H1 (cell line): Measurements from ENCODE around the gene LCE2C. TPM values are rescaled to one million over a fixed set of nuclear protein-coding genes. Genes with fewer than 3 reads are reported as not detected.
"Not testable (repeated sequence)": the region's sequence is repeated elsewhere in the genome, so short reads cannot be mapped to it uniquely, and the experiment has no call there.

ENCODE experiments used
- CTCF ChIA-PET: fragments of 300-600 bp; sonication (Branson Sonifier 250); formaldehyde crosslinking; loops from one replicate; lab custom pipeline; 2021; ENCODE audit not compliant: partially characterized antibody; lab: Charles Lee
- POLR2A ChIA-PET: fragments of 300-600 bp; sonication (Branson Sonifier 250); formaldehyde crosslinking; loops from one replicate; lab custom pipeline; 2021; ENCODE audit warnings: inconsistent platforms; ENCODE audit not compliant: partially characterized antibody; lab: Charles Lee
- DNase-seq, 2 experiments: peaks; one replicate each; pipeline versions ENCODE4 v3.0.0 to v3.0.0-alpha.2; 2010 to 2022; ENCODE audit warnings: low spot score in 2 of 2, low read depth in 1 of 2, mixed read lengths in 1 of 2
- FAIRE-seq: peaks from 2 replicates; lab custom pipeline; 2011; peaks lifted over from hg19 to GRCh38; lab: Jason Lieb, UNC
- H2AFZ ChIP-seq: 2 replicates; pipeline ENCODE4 v1.8.1; 2012; ENCODE audit warnings: low read length, inconsistent platforms
- H2AK5ac ChIP-seq: 2 replicates; pipeline ENCODE4 v1.6.1; 2013; ENCODE audit warnings: low read depth, low read length
- H2BK120ac ChIP-seq: replicated peaks from 2 replicates; pipeline ENCODE3; 2013; ENCODE audit warnings: low read depth, low read length, inconsistent platforms
- H2BK12ac ChIP-seq: 2 replicates; pipeline ENCODE4 v1.6.1; 2013; ENCODE audit warnings: low read depth, low read length
- H2BK15ac ChIP-seq: 2 replicates; pipeline ENCODE4 v1.6.1; 2013; ENCODE audit warnings: low read length
- H2BK20ac ChIP-seq: 2 replicates; pipeline ENCODE4 v1.6.1; 2013; ENCODE audit warnings: low read length
- H2BK5ac ChIP-seq: 2 replicates; pipeline ENCODE4 v1.6.1; 2013; ENCODE audit warnings: low read depth, low read length
- H3K14ac ChIP-seq: 2 replicates; pipeline ENCODE4 v1.6.1; 2013; ENCODE audit warnings: inconsistent platforms; ENCODE audit not compliant: insufficient read length
- H3K18ac ChIP-seq: 2 replicates; pipeline ENCODE4 v1.6.1; 2013; ENCODE audit warnings: low read length; ENCODE audit errors: extremely low read depth
- H3K23ac ChIP-seq: 2 replicates; pipeline ENCODE4 v1.6.1; 2013; ENCODE audit warnings: inconsistent platforms; ENCODE audit not compliant: insufficient read length
- H3K23me2 ChIP-seq: 2 replicates; pipeline ENCODE4 v1.6.1; 2013; ENCODE audit warnings: low read depth, low read length
- H3K27ac ChIP-seq: 2 replicates; pipeline ENCODE4 v1.6.1; 2011; ENCODE audit warnings: low read depth, low read length, inconsistent platforms
- H3K27me3 ChIP-seq, 4 experiments: replicated peaks in 1 of 4; 1 replicate in 1 of 4; 2 replicates in 3 of 4; pipeline versions ENCODE4 v1.6.1 to v1.8.1; 2011 to 2013; ENCODE audit warnings: low read length in 3 of 4, mild to moderate bottlenecking in 3 of 4, inconsistent platforms in 2 of 4, mixed read lengths in 2 of 4, moderate library complexity in 1 of 4; ENCODE audit not compliant: control insufficient read depth in 3 of 4, insufficient read depth in 3 of 4; ENCODE audit errors: extremely low read depth in 1 of 4
- H3K36me3 ChIP-seq, 4 experiments: 2 replicates each; pipeline versions ENCODE4 v1.6.1 to v1.8.1; 2011 to 2013; ENCODE audit warnings: mild to moderate bottlenecking in 4 of 4, low read length in 3 of 4, moderate library complexity in 2 of 4, control low read depth in 1 of 4, inconsistent platforms in 1 of 4; ENCODE audit not compliant: insufficient read depth in 4 of 4, control insufficient read depth in 2 of 4
- H3K4ac ChIP-seq: replicated peaks from 2 replicates; pipeline ENCODE3; 2013; ENCODE audit warnings: low read length, low read depth, mixed read lengths, inconsistent platforms; ENCODE audit not compliant: insufficient read length
- H3K4me1 ChIP-seq, 4 experiments: replicated peaks in 1 of 4; 1 replicate in 1 of 4; 2 replicates in 3 of 4; pipeline versions ENCODE4 v1.6.1 to v1.8.1; 2011 to 2013; ENCODE audit warnings: low read length in 3 of 4, inconsistent platforms in 2 of 4, mixed read lengths in 1 of 4; ENCODE audit not compliant: insufficient read depth in 4 of 4, control insufficient read depth in 3 of 4
- H3K4me2 ChIP-seq, 2 experiments: 2 replicates each; pipeline versions ENCODE4 v1.6.1 to v1.8.1; 2011 to 2013; ENCODE audit warnings: low read depth in 2 of 2, low read length in 2 of 2, control low read depth in 1 of 2, inconsistent platforms in 1 of 2, mild to moderate bottlenecking in 1 of 2; ENCODE audit not compliant: insufficient read depth in 1 of 2
- H3K4me3 ChIP-seq, 4 experiments: fragments of 200-600, 300-600 bp in 1 of 4; sonication (generic), shearing (Covaris generic), sonication (Bioruptor Twin) in 1 of 4; 2 replicates each; pipeline versions ENCODE4 v1.5.1 to v1.8.1; 2011 to 2016; ENCODE audit warnings: low read length in 4 of 4, low read depth in 3 of 4, control low read depth in 2 of 4, inconsistent platforms in 2 of 4, mild to moderate bottlenecking in 2 of 4, mixed read lengths in 1 of 4, moderate library complexity in 1 of 4; ENCODE audit not compliant: insufficient read depth in 2 of 4; ENCODE audit errors: extremely low read depth in 1 of 4
- H3K56ac ChIP-seq: replicated peaks from 2 replicates; pipeline ENCODE3; 2013; ENCODE audit warnings: low read depth, mild to moderate bottlenecking, mixed read lengths, low read length, inconsistent platforms; ENCODE audit not compliant: insufficient read length
- H3K79me1 ChIP-seq: 2 replicates; pipeline ENCODE4 v1.6.1; 2013; ENCODE audit warnings: low read depth, low read length, control low read depth
- H3K79me2 ChIP-seq, 2 experiments: 2 replicates each; pipeline versions ENCODE4 v1.6.1 to v1.8.1; 2012 to 2013; ENCODE audit warnings: low read length in 2 of 2, mild to moderate bottlenecking in 2 of 2, inconsistent platforms in 1 of 2; ENCODE audit not compliant: insufficient read depth in 2 of 2, control insufficient read depth in 1 of 2
- H3K9ac ChIP-seq, 4 experiments: replicated peaks in 1 of 4; 1 replicate in 1 of 4; 2 replicates in 3 of 4; pipeline versions ENCODE4 v1.6.1 to v1.8.1; 2011 to 2013; ENCODE audit warnings: low read depth in 3 of 4, low read length in 3 of 4, control low read depth in 2 of 4, mild to moderate bottlenecking in 2 of 4, moderate library complexity in 2 of 4, inconsistent platforms in 1 of 4; ENCODE audit errors: extremely low read depth in 1 of 4
- H3K9me3 ChIP-seq, 2 experiments: 2 replicates each; pipeline versions ENCODE4 v1.6.1 to v1.8.1; 2012 to 2013; ENCODE audit warnings: mild to moderate bottlenecking in 2 of 2, moderate library complexity in 2 of 2, control low read depth in 1 of 2, inconsistent platforms in 1 of 2, low read depth in 1 of 2, low read length in 1 of 2, mixed read lengths in 1 of 2; ENCODE audit not compliant: insufficient read depth in 2 of 2
- H4K20me1 ChIP-seq, 2 experiments: replicated peaks in 1 of 2; 2 replicates each; pipeline versions ENCODE3 to v1.8.1; 2011 to 2013; ENCODE audit warnings: inconsistent platforms in 2 of 2, low read length in 2 of 2, mild to moderate bottlenecking in 1 of 2; ENCODE audit not compliant: insufficient read depth in 2 of 2, control insufficient read depth in 1 of 2
- H4K5ac ChIP-seq: 2 replicates; pipeline ENCODE4 v1.6.1; 2013; ENCODE audit warnings: low read length, low read depth, mixed read lengths, inconsistent platforms; ENCODE audit not compliant: insufficient read length
- H4K8ac ChIP-seq: 2 replicates; pipeline ENCODE4 v1.8.0; 2013; ENCODE audit warnings: mild to moderate bottlenecking, moderate library complexity, low read length, inconsistent platforms; ENCODE audit not compliant: insufficient read depth; ENCODE audit errors: extremely low read depth
- H4K91ac ChIP-seq: replicated peaks from 2 replicates; pipeline ENCODE3; 2013; ENCODE audit warnings: low read length, mixed read lengths, inconsistent platforms; ENCODE audit not compliant: insufficient read length
- WGBS, 2 experiments: shearing (Covaris generic) in 1 of 2; methylation state at CpG; one replicate each; pipeline versions ENCODE4 v1.1.6 to v1.1.7; 2013 to 2015; ENCODE audit warnings: low lambda C conversion rate in 2 of 2, mixed read lengths in 2 of 2, inconsistent platforms in 1 of 2, low coverage in 1 of 2, missing lambda C conversion rate in 1 of 2; ENCODE audit not compliant: insufficient replicate concordance in 2 of 2, insufficient coverage in 1 of 2, insufficient read length in 1 of 2; ENCODE audit errors: extremely low coverage in 1 of 2, missing lambda C conversion rate in 1 of 2; 5-methylcytosine and 5-hydroxymethylcytosine counted together
- polyA plus RNA-seq, 7 experiments: library from polyadenylated mRNA; depleted of rRNA in 3 of 7; stranded (reverse) in 5 of 7; unstranded in 2 of 7; fragments of >200 nt in 5 of 7; fragments of 200-250 nt in 2 of 7; gene quantifications; 1 replicate in 5 of 7; 2 replicates in 1 of 7; 4 replicates in 1 of 7; pipeline versions ENCODE4 v1.2.1 to v1.2.3, GENCODE V29; 2011 to 2013; ENCODE audit warnings: missing spikeins in 2 of 7, mixed read lengths in 2 of 7
- total RNA-seq: library from RNA; stranded (reverse); fragmentation: NEBNext Ultra II Directional; extraction: Animal tissue kit (Norgen Biotek cat#: 25700); gene quantifications from 2 replicates; pipeline ENCODE4 v1.2.1, GENCODE V29; 2021
- TF ChIP-seq, protein P1 (sequence below), 3 experiments: IDR thresholded peaks; 1 replicate in 2 of 3; 2 replicates in 1 of 3; pipeline versions ENCODE4 v1.5.1 to v1.6.1; 2011; ENCODE audit warnings: low read length in 3 of 3, mild to moderate bottlenecking in 3 of 3, inconsistent platforms in 2 of 3, low read depth in 1 of 3, moderate library complexity in 1 of 3; ENCODE audit not compliant: insufficient read depth in 1 of 3; ENCODE audit errors: control extremely low read depth in 1 of 3

Gene LCE2C
- total and polyA plus RNA-seq, 2 of the 8 experiments (the other 6 are each of a cell fraction or from before 2014, with no cell fraction given), result not detected

DNA sequence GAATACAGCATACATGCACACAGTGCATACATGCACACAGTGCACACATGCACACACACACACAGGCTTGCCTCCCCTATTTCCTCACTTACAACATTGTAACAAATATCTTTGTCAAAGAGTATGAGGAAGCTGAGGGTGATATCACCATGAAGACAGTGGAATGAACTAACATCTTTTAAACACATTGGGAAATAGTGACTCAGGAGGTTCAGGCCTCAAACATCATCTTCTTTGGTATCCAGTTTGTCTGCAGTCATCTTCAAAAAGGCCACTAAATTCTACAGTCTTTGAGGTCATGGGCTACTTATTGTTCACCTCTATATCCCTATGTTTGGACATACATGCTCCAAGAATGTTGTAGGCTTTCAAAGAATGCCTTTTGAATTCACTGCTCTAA lies 8.8 kb downstream of the LCE2C start (continued):
- TF ChIP-seq, protein P1, sequence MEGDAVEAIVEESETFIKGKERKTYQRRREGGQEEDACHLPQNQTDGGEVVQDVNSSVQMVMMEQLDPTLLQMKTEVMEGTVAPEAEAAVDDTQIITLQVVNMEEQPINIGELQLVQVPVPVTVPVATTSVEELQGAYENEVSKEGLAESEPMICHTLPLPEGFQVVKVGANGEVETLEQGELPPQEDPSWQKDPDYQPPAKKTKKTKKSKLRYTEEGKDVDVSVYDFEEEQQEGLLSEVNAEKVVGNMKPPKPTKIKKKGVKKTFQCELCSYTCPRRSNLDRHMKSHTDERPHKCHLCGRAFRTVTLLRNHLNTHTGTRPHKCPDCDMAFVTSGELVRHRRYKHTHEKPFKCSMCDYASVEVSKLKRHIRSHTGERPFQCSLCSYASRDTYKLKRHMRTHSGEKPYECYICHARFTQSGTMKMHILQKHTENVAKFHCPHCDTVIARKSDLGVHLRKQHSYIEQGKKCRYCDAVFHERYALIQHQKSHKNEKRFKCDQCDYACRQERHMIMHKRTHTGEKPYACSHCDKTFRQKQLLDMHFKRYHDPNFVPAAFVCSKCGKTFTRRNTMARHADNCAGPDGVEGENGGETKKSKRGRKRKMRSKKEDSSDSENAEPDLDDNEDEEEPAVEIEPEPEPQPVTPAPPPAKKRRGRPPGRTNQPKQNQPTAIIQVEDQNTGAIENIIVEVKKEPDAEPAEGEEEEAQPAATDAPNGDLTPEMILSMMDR (IDR thresholded peaks at IDR 0.05; ENCODE audit: control extremely low read depth in 1 of 3, insufficient read depth in 1 of 3, low read depth in 1 of 3, low read length in 3 of 3), result no peak

DNA sequence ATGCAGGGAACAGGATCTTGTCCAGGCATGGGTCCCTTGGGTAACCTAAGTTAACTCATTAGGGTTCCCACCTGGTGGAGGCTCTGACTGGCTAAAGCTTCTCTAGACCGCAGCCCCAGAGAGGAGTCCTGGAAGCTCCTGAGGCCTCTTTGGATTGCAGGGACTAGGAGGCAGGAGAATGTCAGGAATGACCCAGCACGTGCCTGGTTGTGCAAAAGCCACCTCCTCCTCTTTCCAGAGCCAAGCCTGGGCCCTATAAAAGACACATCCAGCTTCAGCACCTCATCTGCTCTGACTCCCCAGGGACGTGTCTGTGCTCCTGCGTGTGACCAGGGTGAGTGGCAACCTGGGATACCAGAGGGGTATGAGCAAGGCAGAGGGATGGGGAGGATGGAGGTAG lies 10.7 kb downstream of the LCE2C start, which contains the start of gene LCE2B:
TSS of gene LCE2B (plus strand) at position 301 of the 400 bp plus-strand sequence. CDS start 721 bp downstream, outside the sequence.
- H3K4me2 ChIP-seq, H4K8ac ChIP-seq, H2AK5ac ChIP-seq, H2BK120ac ChIP-seq, H3K4me1 ChIP-seq, H3K18ac ChIP-seq, H4K5ac ChIP-seq, H3K79me2 ChIP-seq, H3K56ac ChIP-seq, H2BK12ac ChIP-seq, H2AFZ ChIP-seq, DNase-seq, H3K36me3 ChIP-seq, H3K9ac ChIP-seq, H4K20me1 ChIP-seq, H2BK15ac ChIP-seq, H4K91ac ChIP-seq, H3K79me1 ChIP-seq, FAIRE-seq, POLR2A ChIA-PET, H2BK20ac ChIP-seq, H3K4me3 ChIP-seq, H3K4ac ChIP-seq, H3K27ac ChIP-seq, H3K23ac ChIP-seq, H3K23me2 ChIP-seq, H2BK5ac ChIP-seq, H3K27me3 ChIP-seq, H3K14ac ChIP-seq: not testable (repeated sequence)
- WGBS, 2 experiments, result 86% methylated on average over 1 of the region's 4 CpGs; no CpG with 5 or more reads in 1 of the 2 experiments
- CTCF ChIA-PET, result interaction anchor here (1.4 kb wide), 1 partner anchor 8 kb away, joined by 3 read pairs; no protein-coding TSS in a partner anchor
- peaks cover 40 to 71% of the 10 kb centered on the region in 2 experiments for H3K9me3 ChIP-seq
